ENCODE data around the gene BOLA3.

GRCh38 chr2:74183878-74184277 is 36.2 kb upstream of the BOLA3 start:
- no peak for TF ChIP-seq CTCF (IDR thresholded peaks at IDR 0.05)
- no peak for TF ChIP-seq ZFX (IDR thresholded peaks at IDR 0.05; ENCODE audit: borderline replicate concordance)

Measured in 22Rv1 (cell line).